ENCODE data around the gene CKM. TPM values are rescaled to one million over a fixed set of nuclear protein-coding genes. Genes with fewer than 3 reads are reported as not detected.

CKM gene
- total and polyA plus RNA-seq, 10 of the 15 experiments (the other 5 are each of a cell fraction or from before 2014, with no cell fraction given), result 0.08 to 0.14 (median 0.13) TPM; not detected in 5

- H3K79me2 ChIP-seq (ENCODE audit: control insufficient read depth, insufficient read depth, low read length), result no peaks in the 10 kb centered on the region
- H3K4me1 ChIP-seq (ENCODE audit: control insufficient read depth, insufficient read depth, low read length), result no peaks in the 10 kb centered on the region
- in situ Hi-C loops (cut with MboI) (no loop called here), intact Hi-C loops (cut with micrococcal nuclease; ENCODE audit: unreplicated experiment) (no loop called here)
- no peak for ATAC-seq
- no peaks in the 10 kb centered on the region for H3K9me3 ChIP-seq (replicated peaks; ENCODE audit: control insufficient read depth, insufficient read depth, low read length)
- no peak overlapping the region for H3K4me2 ChIP-seq (ENCODE audit: control insufficient read depth, insufficient read depth)
- H3K4me3 ChIP-seq, result no peak overlapping the region
- 88% methylated on average over 15 of the region's 15 CpGs for WGBS (ENCODE audit: insufficient coverage, insufficient replicate concordance, low lambda C conversion rate, missing lambda C conversion rate)
- DNase-seq (ENCODE audit: low read depth, low spot score), result no peak
- H2AFZ ChIP-seq (ENCODE audit: control insufficient read depth, low read depth, low read length), result no peak overlapping the region
- H3K27ac ChIP-seq (ENCODE audit: control insufficient read depth, insufficient read depth), result no peak overlapping the region
- FAIRE-seq, result no peak
- TF ChIP-seq SKIL (IDR thresholded peaks at IDR 0.05; ENCODE audit: low read depth, poor library complexity, severe bottlenecking), result no peak
- no peak for TF ChIP-seq NR2C2 (IDR thresholded peaks at IDR 0.05; ENCODE audit: borderline replicate concordance, control insufficient read depth, insufficient read length, low read depth)
- TF ChIP-seq JUNB (IDR thresholded peaks at IDR 0.05), result no peak
- TF ChIP-seq RUNX3 (IDR thresholded peaks at IDR 0.05; ENCODE audit: low read length), result no peak
- TF ChIP-seq CBX5 (IDR thresholded peaks at IDR 0.05; ENCODE audit: low read depth), result no peak
- no peak for TF ChIP-seq BRCA1 (IDR thresholded peaks at IDR 0.05; ENCODE audit: low read depth, low read length)
- TF ChIP-seq CREB1 (IDR thresholded peaks at IDR 0.05; ENCODE audit: low read depth), result no peak
- TF ChIP-seq IRF5 (IDR thresholded peaks at IDR 0.05; ENCODE audit: borderline replicate concordance), result no peak
- no peak for TF ChIP-seq KDM1A (IDR thresholded peaks at IDR 0.05; ENCODE audit: borderline replicate concordance)
- no peak for TF ChIP-seq CEBPZ (IDR thresholded peaks at IDR 0.05; ENCODE audit: low read depth, low read length)
- RAD21 ChIA-PET (ENCODE audit: unreplicated experiment), result no interaction called here
- SMC1A ChIA-PET (ENCODE audit: uncharacterized antibody, unreplicated experiment), result no interaction called here
- POLR2A ChIA-PET, result interaction anchor here (0.5 kb wide), 1 partner anchor 70 kb away, joined by 3 read pairs; no protein-coding TSS in a partner anchor
- H4K20me1 ChIP-seq (ENCODE audit: control insufficient read depth, insufficient read depth), result no peaks in the 10 kb centered on the region
- CTCF ChIA-PET, result no interaction called here
- no peaks in the 10 kb centered on the region for H3K27me3 ChIP-seq (replicated peaks in 1 of 2; ENCODE audit: control insufficient read depth in 2 of 2, insufficient read depth in 2 of 2, low read length in 1 of 2)
- H3K9ac ChIP-seq (ENCODE audit: control insufficient read depth, insufficient read depth, low read length), result no peak overlapping the region
- no TSS peak for BruUV-seq (replicated peaks)
- H3K36me3 ChIP-seq (ENCODE audit: control insufficient read depth in 2 of 2, insufficient read depth in 2 of 2, low read length in 1 of 2), result peaks cover 3 to 5% of the 10 kb centered on the region in 2 experiments
These were observed 29.4 kb upstream of the CKM start for GRCh38 chr19:45352062-45352461.
